B cell (primary cell): ENCODE data around the gene TMIGD2. TPM values are rescaled to one million over a fixed set of nuclear protein-coding genes. Genes with fewer than 3 reads are reported as not detected.
"Not testable (repeated sequence)": the region's sequence is repeated elsewhere in the genome, so short reads cannot be mapped to it uniquely, and the experiment has no call there.

ENCODE experiments used
- ATAC-seq: fragments of 200-7000 bp; cut with Tn5 transposase; one replicate; pipeline ENCODE4 v1.10.0; 2021; ENCODE audit warnings: low read depth, mild to moderate bottlenecking, moderate number of reproducible peaks, moderate library complexity
- CTCF ChIA-PET: fragments of 350-600 bp; sonication (Branson Sonifier 250); formaldehyde crosslinking; loops from one replicate; lab custom pipeline; 2021; ENCODE audit warnings: antibody characterized with exemption, inconsistent platforms; lab: Charles Lee
- POLR2A ChIA-PET: fragments of 350-600 bp; sonication (Branson Sonifier 250); formaldehyde crosslinking; loops from one replicate; lab custom pipeline; 2021; ENCODE audit warnings: antibody characterized with exemption; lab: Charles Lee
- DNase-seq: peaks from one replicate; pipeline ENCODE4 v3.0.0; 2013
- H2AFZ ChIP-seq: 2 replicates; pipeline ENCODE4 v1.6.1; 2012; ENCODE audit warnings: mild to moderate bottlenecking, low read depth, low read length; ENCODE audit not compliant: insufficient read depth, poor library complexity, severe bottlenecking
- H3K27ac ChIP-seq, 2 donors: 1 replicate in 1 of 2; 2 replicates in 1 of 2; pipeline ENCODE4 v1.5.1; 2012 to 2013; ENCODE audit warnings: low read length in 2 of 2, mild to moderate bottlenecking in 2 of 2, moderate library complexity in 1 of 2
- H3K27me3 ChIP-seq, 4 experiments: fragments of 200-600 bp in 1 of 4; sonication (generic) in 1 of 4; replicated peaks in 1 of 4; 1 replicate in 2 of 4; 2 replicates in 2 of 4; pipeline versions ENCODE4 v1.6.1 to v1.7.0; 2013 to 2016; ENCODE audit warnings: low read length in 3 of 4, mild to moderate bottlenecking in 2 of 4, mixed read lengths in 1 of 4, moderate library complexity in 1 of 4; ENCODE audit not compliant: insufficient read depth in 4 of 4, control insufficient read depth in 3 of 4; ENCODE audit errors: control extremely low read depth in 1 of 4
- H3K36me3 ChIP-seq, 2 experiments: replicated peaks in 1 of 2; 1 replicate in 1 of 2; 2 replicates in 1 of 2; pipeline versions ENCODE4 v1.6.1 to v1.7.1; 2013; ENCODE audit warnings: low read length in 1 of 2; ENCODE audit not compliant: insufficient read depth in 2 of 2, control insufficient read depth in 1 of 2; ENCODE audit errors: control extremely low read depth in 1 of 2, extremely low read depth in 1 of 2
- H3K4me1 ChIP-seq, 2 donors: fragments of 200-600 bp in 1 of 2; sonication (generic) in 1 of 2; 1 replicate in 1 of 2; 2 replicates in 1 of 2; pipeline versions ENCODE4 v1.5.1 to v1.6.1; 2013 to 2017; ENCODE audit warnings: low read length in 2 of 2; ENCODE audit not compliant: control insufficient read depth in 2 of 2, insufficient read depth in 2 of 2
- H3K4me2 ChIP-seq: replicated peaks from 2 replicates; pipeline ENCODE3; 2012; ENCODE audit warnings: mild to moderate bottlenecking, low read depth, low read length; ENCODE audit not compliant: poor library complexity, severe bottlenecking
- H3K4me3 ChIP-seq, 5 experiments: fragments of 200-600 bp in 1 of 5; sonication (generic) in 1 of 5; 1 replicate in 3 of 5; 2 replicates in 2 of 5; pipeline versions ENCODE4 v1.5.1 to v1.7.0; 2011 to 2016; ENCODE audit warnings: low read length in 4 of 5, mild to moderate bottlenecking in 4 of 5, low read depth in 2 of 5, control low read depth in 1 of 5, moderate library complexity in 1 of 5; ENCODE audit not compliant: insufficient read depth in 1 of 5; ENCODE audit errors: control extremely low read depth in 1 of 5, extremely low read depth in 1 of 5
- H3K79me2 ChIP-seq: fragments of 200-600 bp; sonication (generic); one replicate; pipeline ENCODE4 v1.6.0; 2016; ENCODE audit warnings: low read length; ENCODE audit not compliant: control insufficient read depth, insufficient read depth
- H3K9ac ChIP-seq: fragments of 200-600 bp; sonication (generic); 2 replicates; pipeline ENCODE4 v1.6.1; 2017; ENCODE audit warnings: mild to moderate bottlenecking, low read length, moderate library complexity
- H3K9me3 ChIP-seq, 3 donors: one replicate each; pipeline versions ENCODE4 v1.6.1 to v1.7.1; 2013; ENCODE audit warnings: low read length in 2 of 3; ENCODE audit not compliant: control insufficient read depth in 2 of 3, insufficient read depth in 1 of 3; ENCODE audit errors: control extremely low read depth in 1 of 3
- H4K20me1 ChIP-seq: 2 replicates; pipeline ENCODE4 v1.6.0; 2012; ENCODE audit warnings: mild to moderate bottlenecking, low read length; ENCODE audit not compliant: insufficient read depth, control insufficient read depth, poor library complexity, severe bottlenecking
- H3K27ac Mint-ChIP-seq: one replicate; pipeline ENCODE4 v1.8.0; 2021; ENCODE audit warnings: mixed read lengths
- H3K27me3 Mint-ChIP-seq: one replicate; pipeline ENCODE4 v1.8.0; 2021; ENCODE audit warnings: mixed read lengths
- H3K4me1 Mint-ChIP-seq: one replicate; pipeline ENCODE4 v1.8.0; 2021; ENCODE audit warnings: mixed read lengths
- H3K4me3 Mint-ChIP-seq: one replicate; pipeline ENCODE4 v1.8.0; 2021; ENCODE audit warnings: mixed read lengths
- H3K9me3 Mint-ChIP-seq: one replicate; pipeline ENCODE4 v1.8.0; 2022; ENCODE audit warnings: mixed read lengths; ENCODE audit not compliant: insufficient read depth
- CTCF ChIP-seq: fragments of 200-600 bp; IDR thresholded peaks from one replicate; pipeline ENCODE4 v1.8.0; 2022; ENCODE audit warnings: antibody characterized with exemption, mild to moderate bottlenecking
- EZH2 ChIP-seq: IDR thresholded peaks from 2 replicates; pipeline ENCODE4 v1.6.1; 2012; ENCODE audit warnings: borderline replicate concordance, low read depth, mild to moderate bottlenecking, moderate library complexity, low read length; ENCODE audit not compliant: insufficient read depth, poor library complexity, severe bottlenecking
- WGBS: methylation state at CpG from one replicate; pipeline ENCODE4 v1.1.5; 2013; ENCODE audit warnings: missing lambda C conversion rate; ENCODE audit not compliant: insufficient coverage; 5-methylcytosine and 5-hydroxymethylcytosine counted together
- intact Hi-C: fragments of 100-400 bp; cut with micrococcal nuclease; formaldehyde crosslinking; loops from one replicate; pipeline ENCODE4 v1.10.0; 2022
- polyA plus RNA-seq: library from polyadenylated mRNA; depleted of rRNA; stranded (reverse); fragments of >200 nt; gene quantifications from 2 replicates; pipeline ENCODE4 v1.2.3, GENCODE V29; 2012
- total RNA-seq, 2 donors: library from RNA; stranded (reverse); fragments of 120-200 nt in 1 of 2; gene quantifications; 1 replicate in 1 of 2; 2 replicates in 1 of 2; pipeline versions ENCODE4 v1.2.3 to v1.2.4, GENCODE V29; 2013 to 2022

Gene TMIGD2
- total and polyA plus RNA-seq, 2 donors (not counting 1 experiment from before 2014, with no cell fraction given), result 0.24 TPM; not detected in 1

DNA sequence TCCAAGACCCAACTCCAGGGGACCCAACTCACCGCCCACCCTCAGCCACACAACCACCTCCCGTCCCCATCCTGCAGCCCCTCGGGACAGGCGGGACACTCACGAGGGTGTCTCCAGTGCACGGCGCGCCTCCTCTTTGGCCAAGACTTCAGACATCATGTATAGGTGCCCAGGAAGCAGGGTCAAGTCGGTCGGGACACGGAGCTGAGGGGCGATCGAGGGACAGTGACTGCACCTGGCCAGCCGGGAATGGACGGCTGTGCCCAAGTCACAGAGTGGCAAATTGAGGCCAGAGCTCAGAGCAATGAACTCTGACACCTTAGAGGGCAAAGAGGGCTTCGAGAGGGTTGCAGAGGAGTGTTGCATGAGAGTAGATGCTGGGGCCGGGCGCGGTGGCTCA, 27.7 kb upstream of the TMIGD2 start:
- H3K36me3 ChIP-seq, result no peaks in the 10 kb centered on the region
- H3K4me2 ChIP-seq, result no peak overlapping the region
- H3K9ac ChIP-seq, result no peak overlapping the region
- no peak overlapping the region for H2AFZ ChIP-seq
- H3K9me3 ChIP-seq, result peaks cover 0 to 27% (median 0%) of the 10 kb centered on the region in 3 donors
- peak overlapping the region; percentile 72 for H3K27ac Mint-ChIP-seq
- no peak for ATAC-seq
- H3K4me3 Mint-ChIP-seq, result peak overlapping the region; percentile 44
- 96% methylated on average over 18 of the region's 19 CpGs for WGBS
- TF ChIP-seq EZH2 (no peak), CTCF (no peak)
- H3K4me3 ChIP-seq, result no peak overlapping the region
- H3K27ac ChIP-seq, result no peak overlapping the region
- POLR2A ChIA-PET, result interaction anchor here (0.6 kb wide), 1 partner anchor 38 kb away, joined by 4 read pairs; no protein-coding TSS in a partner anchor
- H3K9me3 Mint-ChIP-seq, result no peaks in the 10 kb centered on the region
- no peaks in the 10 kb centered on the region for H3K27me3 Mint-ChIP-seq
- intact Hi-C loops, result loop anchor here (5.0 kb wide), 1 partner anchor 142 kb away; the partner anchor contains the start of gene HDGFL2
- no peaks in the 10 kb centered on the region for H3K79me2 ChIP-seq
- DNase-seq, result peak; percentile 22
- peaks cover 18 to 31% of the 10 kb centered on the region in 2 donors for H3K4me1 ChIP-seq
- H3K27me3 ChIP-seq, result peaks cover 0 to 11% (median 0%) of the 10 kb centered on the region in 4 experiments
- peaks cover 28% of the 10 kb centered on the region for H3K4me1 Mint-ChIP-seq
- CTCF ChIA-PET, result no interaction called here
- no peaks in the 10 kb centered on the region for H4K20me1 ChIP-seq

DNA sequence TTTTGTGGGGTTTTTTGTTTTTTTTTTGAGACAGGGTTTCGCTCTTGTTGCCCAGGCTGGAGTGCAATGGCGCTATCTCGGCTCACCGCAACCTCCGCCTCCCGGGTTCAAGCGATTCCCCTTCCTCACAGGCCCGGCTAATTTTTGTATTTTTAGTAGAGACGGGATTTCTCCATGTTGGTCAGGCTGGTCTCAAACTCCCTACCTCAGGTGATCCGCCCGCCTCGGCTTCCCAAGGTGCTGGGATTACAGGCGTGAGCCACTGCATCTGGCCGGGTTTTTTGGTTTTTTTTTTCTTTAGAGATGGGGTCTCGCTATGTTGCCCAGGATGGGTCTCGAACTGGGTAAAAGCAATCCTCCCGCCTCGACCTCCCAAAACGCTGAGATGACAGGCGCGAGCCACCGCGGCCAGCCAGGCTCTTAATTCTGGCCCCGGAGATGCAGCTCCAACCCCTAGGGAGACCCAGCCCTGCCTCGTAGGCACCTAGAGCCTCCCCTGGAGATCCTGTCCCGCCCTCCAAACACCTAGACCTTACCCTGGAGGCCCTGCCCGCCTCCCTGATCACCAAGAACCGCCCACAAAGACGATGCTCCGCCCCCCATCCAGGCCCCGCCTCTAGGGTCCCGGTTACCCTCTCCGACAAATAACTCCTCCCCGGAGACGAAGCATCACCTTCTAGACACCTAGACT, 26.9 kb upstream of the TMIGD2 start:
- H3K36me3 ChIP-seq, ATAC-seq, H3K9me3 Mint-ChIP-seq, H3K79me2 ChIP-seq, POLR2A ChIA-PET, CTCF ChIA-PET, H3K27me3 Mint-ChIP-seq, H4K20me1 ChIP-seq: not testable (repeated sequence)
- peak overlapping the region; percentile 44 for H3K9ac ChIP-seq
- 40% methylated on average over 27 of the region's 35 CpGs for WGBS
- H3K27me3 ChIP-seq, result peaks cover 0 to 11% (median 0%) of the 10 kb centered on the region in 4 experiments
- Mint-ChIP-seq H3K27ac (peak overlapping the region; percentile 85), H3K4me3 (peak overlapping the region; percentile 79), H3K4me1 (peaks cover 28% of the 10 kb centered on the region)
- H3K27ac ChIP-seq, result peak overlapping the region in 1 of 2 donors; percentile 36
- peak overlapping the region in 4 of 5 experiments; percentile 27 to 54 (median 46) for H3K4me3 ChIP-seq
- H3K4me1 ChIP-seq, result peaks cover 18 to 31% of the 10 kb centered on the region in 2 donors
- H3K9me3 ChIP-seq, result peaks cover 0 to 27% (median 0%) of the 10 kb centered on the region in 3 donors
- DNase-seq, result peak; percentile 31
- intact Hi-C loops, result loop anchor here (1.0 to 5.0 kb wide), 3 partner anchors 13 to 143 kb away; partner anchors contain the start of genes HDGFL2 and SH3GL1
- H3K4me2 ChIP-seq, result peak overlapping the region; percentile 74
- H2AFZ ChIP-seq, result peak overlapping the region; percentile 66
